Stimulated activated CD4-positive, alpha-beta T cell treated with anti-CD3 and anti-CD28 coated beads, Interleukin-15, amount 100 ng/mL, for 24 hours (primary cell): Measurements from ENCODE around the gene ECHS1.
A peak's percentile ranks its signal among the peaks of the same experiment; 100 is the strongest.
"Not testable (repeated sequence)": the region's sequence is repeated elsewhere in the genome, so short reads cannot be mapped to it uniquely, and the experiment has no call there.

ENCODE experiments used
- DNase-seq: peaks from one replicate; pipeline ENCODE4 v3.0.0-alpha.2; 2020

ECHS1 gene

GRCh38 chr10:133320852-133321422 lies 52.2 kb downstream of the ECHS1 start:
- DNase-seq = not testable (repeated sequence)

GRCh38 chr10:133318494-133319127 lies 54.5 kb downstream of the ECHS1 start:
- peak; percentile 80 for DNase-seq

GRCh38 chr10:133316732-133317131 lies 56.4 kb downstream of the ECHS1 start:
- DNase-seq = no peak

- no peak for DNase-seq
These were observed 56.9 kb downstream of the ECHS1 start for GRCh38 chr10:133316266-133316665.

- no peak for DNase-seq
These were observed 57.3 kb downstream of the ECHS1 start for GRCh38 chr10:133315847-133316246.

GRCh38 chr10:133314911-133315310 lies 58.2 kb downstream of the ECHS1 start:
- DNase-seq = no peak

GRCh38 chr10:133313192-133313591 lies 60.0 kb downstream of the ECHS1 start:
- no peak for DNase-seq

- no peak for DNase-seq
These were observed 60.4 kb downstream of the ECHS1 start for GRCh38 chr10:133312769-133313145.
